HG02840 (cell line): Measurements from ENCODE around the gene SPATA6.

Source experiments
- ATAC-seq: cut with Tn5 transposase; IDR thresholded peaks from one replicate; pipeline ENCODE4 v1.9.1; 2021; ENCODE audit warnings: mild to moderate bottlenecking, moderate library complexity, moderate number of reproducible peaks; ENCODE audit not compliant: unreplicated experiment, low FRiP score

SPATA6 gene

DNA sequence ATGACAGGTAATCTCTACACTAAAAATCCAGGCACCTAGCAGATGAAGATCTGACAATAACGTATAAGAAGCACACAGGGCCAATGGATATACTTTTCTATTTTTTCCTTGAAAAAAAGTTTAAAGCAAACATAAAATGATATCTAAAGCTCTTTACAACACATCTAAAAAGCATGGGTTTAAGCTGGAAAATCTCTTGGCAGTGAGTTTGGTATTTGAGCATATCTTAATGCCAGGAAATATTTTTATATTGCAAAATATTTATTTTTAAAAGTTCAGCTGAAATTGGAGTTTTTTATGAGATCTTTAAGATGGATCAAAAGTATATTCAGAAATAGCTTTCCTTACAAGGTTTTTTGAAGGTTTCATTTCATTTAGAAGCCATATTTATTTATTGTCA, 209.0 kb downstream of the SPATA6 start:
- ATAC-seq: no peak

DNA sequence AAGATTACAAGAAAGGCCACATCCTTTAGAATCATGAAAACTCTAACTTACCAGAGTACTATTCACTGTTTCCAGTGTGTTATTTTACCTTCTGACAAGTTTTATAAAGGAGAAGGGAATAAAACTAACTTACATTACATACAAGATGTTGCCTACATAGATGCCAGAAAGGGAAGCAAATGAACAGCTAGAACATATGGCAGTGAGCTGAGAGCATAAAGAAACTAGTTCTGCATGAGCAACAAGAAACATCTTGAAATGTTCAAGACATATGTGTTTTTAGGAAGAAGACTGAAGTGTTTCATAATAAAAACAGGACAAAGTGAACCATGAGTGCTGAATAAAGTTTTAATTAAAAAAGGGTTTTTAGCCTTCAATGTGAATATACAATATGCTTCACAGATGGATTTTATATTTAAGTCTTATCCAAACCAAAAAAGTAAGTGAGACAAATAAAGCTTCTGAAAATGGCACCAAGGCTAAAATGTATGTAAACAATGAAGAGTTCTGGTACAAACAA, 210.1 kb downstream of the SPATA6 start:
- no peak for ATAC-seq

DNA sequence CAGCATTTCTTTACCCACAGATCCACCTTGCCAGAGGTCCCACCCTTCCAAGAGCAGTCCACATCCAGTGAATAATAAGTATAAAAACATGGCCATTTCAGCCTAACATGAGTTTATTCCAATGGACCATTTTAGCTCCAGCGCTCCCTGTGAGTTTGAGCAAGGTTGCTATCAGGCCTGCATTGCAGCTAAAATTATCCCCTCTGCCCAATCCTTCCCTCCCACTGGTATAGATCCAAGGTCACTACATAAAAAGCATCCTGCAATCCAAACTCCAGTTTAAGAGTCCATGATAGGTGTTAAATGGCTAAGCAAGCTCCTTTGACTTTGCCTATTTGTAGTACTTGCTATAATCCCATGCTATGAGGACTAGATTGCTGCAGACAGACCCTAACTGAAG, 213.9 kb downstream of the SPATA6 start:
- ATAC-seq: no peak

DNA sequence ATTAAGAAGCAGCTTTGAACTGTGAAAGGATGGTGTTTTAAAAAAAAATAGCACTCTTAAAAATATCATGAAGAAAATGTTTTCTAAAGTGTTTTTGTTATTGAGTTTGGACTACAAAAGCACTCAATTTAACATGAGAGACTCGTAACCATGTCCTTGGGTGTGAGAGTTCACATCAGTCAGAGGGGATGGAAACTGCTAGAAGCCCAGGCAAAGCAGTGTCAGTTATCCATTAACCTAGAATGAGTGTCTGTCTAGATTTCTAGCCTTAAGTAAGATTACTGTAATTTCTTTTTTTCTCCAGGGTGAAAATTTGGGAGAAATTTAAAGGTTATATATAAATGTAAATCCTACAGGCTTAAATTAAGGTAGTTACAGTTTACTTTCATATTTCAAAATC, 217.8 kb downstream of the SPATA6 start:
- no peak for ATAC-seq

DNA sequence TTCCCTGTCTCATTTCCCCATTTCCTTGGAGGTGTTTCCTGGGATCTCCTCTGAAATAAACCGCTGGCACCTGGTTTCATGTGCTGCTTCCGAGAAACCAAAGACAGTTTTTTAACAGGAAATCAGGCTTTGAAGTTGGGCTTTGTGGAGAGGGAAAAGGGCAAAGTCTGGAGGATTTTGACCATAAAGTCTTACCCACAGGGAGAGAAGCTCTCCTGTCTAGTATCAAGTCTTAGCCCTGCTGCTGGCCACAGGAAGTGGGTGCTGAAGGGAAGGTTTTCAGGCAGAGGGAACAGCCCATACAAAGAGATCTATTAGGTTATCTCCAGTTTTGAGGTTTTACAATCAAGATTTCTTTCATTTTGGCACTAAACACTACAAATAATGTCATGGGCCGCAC, 220.2 kb downstream of the SPATA6 start:
- ATAC-seq: no peak

DNA sequence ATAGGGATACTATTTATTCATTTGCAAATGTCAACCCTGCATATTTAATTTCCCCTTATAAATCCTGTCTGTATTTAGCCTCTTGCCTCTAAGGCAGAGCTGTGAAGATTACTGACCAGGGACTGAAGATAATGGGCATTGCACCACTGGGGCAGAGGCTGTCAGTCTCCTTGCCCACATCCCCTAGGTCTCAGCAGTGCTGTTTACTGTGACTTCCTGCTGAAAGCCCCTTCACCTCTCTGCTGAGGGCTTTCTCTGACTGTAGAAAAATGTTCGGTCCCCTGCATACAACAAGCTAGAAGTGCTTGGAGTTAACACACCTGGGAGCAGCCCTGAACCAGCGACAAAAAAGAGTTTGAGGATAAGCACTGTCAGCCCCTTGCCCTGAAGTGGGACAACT, 220.7 kb downstream of the SPATA6 start:
- ATAC-seq: no peak

DNA sequence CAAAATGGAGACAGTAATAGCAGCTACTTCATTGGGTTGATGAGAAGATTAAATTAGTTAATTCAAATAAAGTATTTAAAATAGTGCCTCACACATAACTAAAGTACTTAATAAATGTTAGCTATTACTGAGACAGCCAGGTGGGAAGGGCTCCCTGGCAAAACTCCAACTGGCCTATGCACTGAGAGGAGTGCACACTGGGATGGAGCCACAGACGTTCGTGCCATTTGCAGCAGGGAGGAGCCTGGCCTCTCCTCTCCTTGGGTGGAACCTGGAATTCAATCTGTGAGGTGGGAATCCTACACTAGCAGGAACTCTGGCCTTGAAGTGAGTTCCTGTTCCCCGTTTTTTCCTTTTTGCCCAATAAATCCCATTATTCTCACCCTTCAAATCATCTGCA, 221.4 kb downstream of the SPATA6 start:
- no peak for ATAC-seq

DNA sequence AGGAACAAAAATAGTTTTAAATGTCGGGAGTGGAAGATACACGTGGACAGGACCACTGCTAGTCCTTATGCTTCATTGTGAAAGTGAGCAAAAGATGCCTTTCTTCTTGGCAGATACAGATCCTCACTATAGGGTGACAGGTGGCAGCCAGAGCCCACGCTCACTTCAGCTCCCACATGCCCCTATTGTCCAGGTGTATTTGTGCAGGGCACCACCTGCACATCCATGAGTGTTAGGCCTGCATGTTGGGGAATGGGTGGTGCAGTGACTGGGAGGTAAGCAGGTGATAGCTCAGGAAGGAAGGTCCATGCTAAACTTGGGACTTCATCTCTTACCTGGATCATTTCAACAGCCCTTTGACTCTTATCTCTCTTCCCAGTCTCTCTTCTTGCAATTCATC, 222.1 kb downstream of the SPATA6 start:
- no peak for ATAC-seq

DNA sequence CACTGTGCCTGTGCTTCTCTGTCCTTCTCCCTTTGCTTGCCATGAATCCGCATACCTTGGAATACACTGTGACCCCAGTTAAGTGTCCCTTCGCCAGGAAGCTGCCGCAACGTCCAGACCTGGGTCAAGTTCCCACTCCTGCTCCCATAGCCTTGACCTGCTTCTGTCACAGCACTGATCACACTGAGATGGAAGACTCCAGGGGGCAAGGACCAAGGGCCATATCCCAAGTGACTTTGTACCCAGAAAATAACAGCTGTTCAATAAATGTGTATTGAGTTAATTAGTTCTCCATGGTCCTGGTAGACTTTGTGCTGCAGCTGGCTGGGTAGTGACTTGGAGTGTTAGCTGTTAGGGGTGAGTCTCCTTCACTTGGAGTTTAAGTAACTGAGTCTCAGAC, 223.6 kb downstream of the SPATA6 start:
- ATAC-seq: no peak

DNA sequence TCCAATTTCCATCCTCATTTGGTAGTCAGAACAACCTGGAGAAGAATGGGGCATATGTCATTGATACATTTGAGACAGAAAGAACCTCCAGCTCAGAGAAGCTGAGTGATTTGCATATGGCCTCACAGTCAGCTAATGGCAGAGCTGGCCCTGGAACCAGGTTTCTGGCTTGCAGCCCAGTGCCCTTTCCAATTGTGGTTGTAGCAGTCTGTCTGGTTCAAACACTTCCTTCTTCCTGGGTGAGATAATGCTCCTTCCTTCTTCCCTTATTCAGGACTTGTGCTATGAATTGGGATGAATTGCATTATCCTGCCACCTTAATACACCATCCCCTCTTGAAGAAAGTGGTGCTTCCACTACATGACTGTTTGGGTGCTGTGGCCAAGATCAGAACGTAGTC, 225.3 kb downstream of the SPATA6 start:
- ATAC-seq: no peak
